Skeletal muscle cell (primary cell): ENCODE results near the gene SCGN.
"Not testable (repeated sequence)": the region's sequence is repeated elsewhere in the genome, so short reads cannot be mapped to it uniquely, and the experiment has no call there.

Experiments
- DNase-seq: peaks from one replicate; pipeline ENCODE4 v3.0.0-alpha.2; 2010; ENCODE audit warnings: low read depth
- H3K4me3 ChIP-seq: 2 replicates; pipeline ENCODE4 v1.5.1; 2011; ENCODE audit warnings: low read depth, mild to moderate bottlenecking, control low read depth, low read length, moderate library complexity

SCGN gene

GRCh38 chr6:25713824-25714223, 61.8 kb downstream of the SCGN start:
- H3K4me3 ChIP-seq = no peak overlapping the region

GRCh38 chr6:25714765-25715164, 62.8 kb downstream of the SCGN start:
- DNase-seq = no peak
- H3K4me3 ChIP-seq = no peak overlapping the region

More at GRCh38 chr6:25713824-25714223, 61.8 kb downstream of the SCGN start:
- no peak for DNase-seq

- H3K4me3 ChIP-seq = no peak overlapping the region
- no peak for DNase-seq
Observed at GRCh38 chr6:25715794-25716193, 63.8 kb downstream of the SCGN start.

- H3K4me3 ChIP-seq = no peak overlapping the region
- no peak for DNase-seq
Observed at GRCh38 chr6:25717866-25718740, 66.1 kb downstream of the SCGN start.

- H3K4me3 ChIP-seq = no peak overlapping the region
- DNase-seq = no peak
Observed at GRCh38 chr6:25726122-25726911, 74.3 kb downstream of the SCGN start.

GRCh38 chr6:25727028-25727427, 75.0 kb downstream of the SCGN start:
- H3K4me3 ChIP-seq = no peak overlapping the region
- no peak for DNase-seq

GRCh38 chr6:25730907-25731306, 78.9 kb downstream of the SCGN start:
- no peak for DNase-seq
- no peak overlapping the region for H3K4me3 ChIP-seq

- no peak overlapping the region for H3K4me3 ChIP-seq
- DNase-seq = no peak
Observed at GRCh38 chr6:25731721-25732120, 79.7 kb downstream of the SCGN start.

- no peak overlapping the region for H3K4me3 ChIP-seq
- no peak for DNase-seq
Observed at GRCh38 chr6:25732468-25733198, 80.6 kb downstream of the SCGN start.

GRCh38 chr6:25735261-25735660, 83.2 kb downstream of the SCGN start:
- no peak overlapping the region for H3K4me3 ChIP-seq
- no peak for DNase-seq

- H3K4me3 ChIP-seq = no peak overlapping the region
- DNase-seq = no peak
Observed at GRCh38 chr6:25743868-25744267, 91.9 kb downstream of the SCGN start.

GRCh38 chr6:25745836-25746235, 93.8 kb downstream of the SCGN start:
- no peak for DNase-seq
- H3K4me3 ChIP-seq = no peak overlapping the region

- H3K4me3 ChIP-seq = no peak overlapping the region
- DNase-seq = no peak
Observed at GRCh38 chr6:25746968-25747367, 95.0 kb downstream of the SCGN start.

GRCh38 chr6:25747477-25747876, 95.5 kb downstream of the SCGN start:
- no peak for DNase-seq
- H3K4me3 ChIP-seq = no peak overlapping the region

GRCh38 chr6:25748049-25748448, 96.0 kb downstream of the SCGN start:
- DNase-seq = no peak
- H3K4me3 ChIP-seq = no peak overlapping the region

- DNase-seq, H3K4me3 ChIP-seq: not testable (repeated sequence)
Observed at GRCh38 chr6:25748601-25749517, 96.8 kb downstream of the SCGN start.

- no peak for DNase-seq
- no peak overlapping the region for H3K4me3 ChIP-seq
Observed at GRCh38 chr6:25749837-25750236, 97.8 kb downstream of the SCGN start.

- no peak for DNase-seq
- no peak overlapping the region for H3K4me3 ChIP-seq
Observed at GRCh38 chr6:25750906-25751305, 98.9 kb downstream of the SCGN start.
